ENCODE data around the gene GPC6. TPM values are rescaled to one million over a fixed set of nuclear protein-coding genes. Genes with fewer than 3 reads are reported as not detected.
"Not testable (repeated sequence)": the region's sequence is repeated elsewhere in the genome, so short reads cannot be mapped to it uniquely, and the experiment has no call there.

Gene GPC6
- polyA plus RNA-seq, 4 donors, result 47.9 to 66.1 (median 61.3) TPM

DNA sequence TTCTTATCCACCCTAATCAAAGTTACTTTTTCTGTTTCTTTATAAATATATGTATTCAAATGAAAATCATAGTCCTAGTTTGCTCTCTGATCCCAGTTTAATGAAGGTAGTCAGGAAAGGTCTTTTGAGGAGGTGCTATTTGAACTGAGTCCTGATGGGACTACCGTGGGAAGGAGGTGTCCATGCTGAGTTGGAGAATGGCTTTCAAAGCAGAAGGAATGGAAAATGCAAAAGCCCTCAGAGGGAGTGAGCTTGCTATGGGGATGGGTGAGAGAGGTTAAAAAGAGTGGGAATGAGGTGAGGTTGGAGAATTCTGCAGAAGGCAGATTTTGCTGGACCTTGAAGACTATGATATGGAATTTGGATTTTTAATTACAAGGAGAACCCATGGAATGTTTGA is 193.6 kb downstream of the GPC6 start:
- DNase-seq (ENCODE audit: low read depth in 4 of 4, low spot score in 2 of 4), result no peak

DNA sequence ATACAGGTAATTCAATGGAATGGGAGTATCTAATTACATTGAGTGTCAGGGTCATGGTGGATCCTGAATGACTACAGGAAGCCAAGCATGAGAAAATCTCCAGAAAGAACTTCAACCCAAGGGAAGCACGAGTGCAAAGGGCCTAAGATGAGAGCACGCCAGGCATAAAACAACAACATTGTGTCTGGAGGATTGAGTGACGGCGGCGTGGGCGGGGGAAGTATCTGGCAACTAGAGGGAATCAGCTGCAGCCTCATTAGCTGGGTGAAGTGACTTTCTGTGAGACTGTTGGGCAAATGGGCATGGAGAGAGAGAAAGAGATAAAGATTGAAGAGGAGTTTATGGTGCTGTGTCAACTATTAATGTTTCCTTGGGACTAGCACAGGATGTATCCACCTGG is 194.3 kb downstream of the GPC6 start:
- DNase-seq (ENCODE audit: low read depth in 4 of 4, low spot score in 2 of 4), result no peak

DNA sequence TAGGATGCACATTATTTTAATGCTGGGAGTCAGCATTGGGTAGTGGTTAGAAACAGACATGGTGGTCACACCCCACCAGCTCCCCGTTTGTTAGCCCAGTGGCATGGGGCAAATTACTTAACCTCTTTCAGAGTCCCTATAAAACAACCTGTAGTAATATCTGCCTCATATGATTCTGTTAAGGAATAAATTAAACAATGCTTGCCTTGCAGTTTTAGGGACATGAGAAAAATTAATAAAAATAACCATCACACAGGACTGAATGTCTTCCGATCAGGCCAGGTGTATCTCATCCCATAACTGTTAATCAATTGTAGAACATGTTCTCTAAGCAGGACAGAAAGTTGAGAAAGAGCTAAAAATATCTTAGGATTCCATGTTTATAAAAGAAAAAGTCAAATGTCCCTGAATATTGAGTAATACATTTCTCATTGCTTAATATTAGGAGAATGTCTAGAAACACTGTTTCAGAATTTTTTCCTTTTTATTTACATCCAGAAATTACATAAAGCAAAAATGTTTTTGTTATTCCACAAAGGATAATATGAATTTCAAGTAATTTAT is 196.5 kb downstream of the GPC6 start:
- DNase-seq (ENCODE audit: low read depth in 4 of 4, low spot score in 2 of 4), result no peak

DNA sequence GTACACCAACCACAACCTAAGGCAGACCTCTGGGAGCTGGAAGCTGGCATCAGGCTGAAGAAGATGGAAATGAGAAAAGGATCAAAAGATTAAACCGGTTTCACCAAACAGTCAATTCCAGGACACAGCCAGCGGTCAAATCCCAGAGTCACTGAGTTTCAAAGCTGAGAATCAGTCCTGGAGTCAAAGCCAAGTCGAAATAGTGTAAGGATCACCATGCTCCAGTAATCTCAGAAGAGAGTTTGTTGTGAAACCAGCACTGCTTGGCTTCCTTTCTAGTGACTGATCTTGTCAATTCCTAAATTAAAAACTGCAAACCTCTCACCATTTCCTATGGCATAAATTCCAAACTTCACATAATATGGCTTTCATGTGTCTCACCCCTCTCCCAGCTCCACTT is 198.8 kb downstream of the GPC6 start:
- DNase-seq (ENCODE audit: low read depth in 4 of 4, low spot score in 2 of 4), result no peak

DNA sequence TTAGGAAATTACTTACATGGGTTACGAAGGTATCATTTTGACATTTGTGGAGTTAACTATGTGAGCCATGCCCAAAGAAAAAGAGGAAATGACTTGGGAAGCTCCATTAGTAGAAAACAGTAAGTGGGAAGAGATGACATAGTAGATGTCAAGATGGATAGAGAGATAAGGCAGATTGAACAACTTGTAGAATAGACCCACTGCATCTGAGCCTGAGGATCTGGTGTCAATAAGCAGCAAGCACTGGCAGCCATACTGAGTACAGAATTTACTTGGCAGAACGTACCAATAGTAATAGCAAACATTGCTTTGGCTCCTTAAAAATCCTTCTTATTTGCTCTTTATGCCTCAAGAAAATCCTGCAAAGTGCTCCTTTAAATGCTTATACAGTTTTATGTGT is 203.8 kb downstream of the GPC6 start:
- DNase-seq (ENCODE audit: low read depth in 4 of 4, low spot score in 2 of 4), result no peak

DNA sequence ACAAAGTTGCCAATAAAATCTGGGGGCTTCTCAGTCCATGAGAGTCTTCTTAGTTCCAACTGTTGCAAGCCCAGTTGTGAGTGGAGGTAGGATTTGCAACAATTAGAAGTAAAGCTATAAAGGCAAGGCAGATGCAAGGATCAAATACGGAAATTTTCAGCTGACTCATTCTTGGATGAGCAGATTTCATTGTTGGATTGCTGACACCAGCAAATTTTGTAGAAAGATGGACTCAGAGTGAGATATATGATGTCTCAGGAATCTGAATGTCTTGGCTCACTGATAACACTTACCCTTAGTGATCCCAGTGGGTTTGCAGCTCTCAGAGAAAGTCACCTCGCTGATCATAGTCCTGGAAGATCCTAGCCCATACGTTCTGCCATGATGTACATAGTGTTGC is 209.0 kb downstream of the GPC6 start:
- DNase-seq (ENCODE audit: low read depth in 4 of 4, low spot score in 2 of 4), result no peak

DNA sequence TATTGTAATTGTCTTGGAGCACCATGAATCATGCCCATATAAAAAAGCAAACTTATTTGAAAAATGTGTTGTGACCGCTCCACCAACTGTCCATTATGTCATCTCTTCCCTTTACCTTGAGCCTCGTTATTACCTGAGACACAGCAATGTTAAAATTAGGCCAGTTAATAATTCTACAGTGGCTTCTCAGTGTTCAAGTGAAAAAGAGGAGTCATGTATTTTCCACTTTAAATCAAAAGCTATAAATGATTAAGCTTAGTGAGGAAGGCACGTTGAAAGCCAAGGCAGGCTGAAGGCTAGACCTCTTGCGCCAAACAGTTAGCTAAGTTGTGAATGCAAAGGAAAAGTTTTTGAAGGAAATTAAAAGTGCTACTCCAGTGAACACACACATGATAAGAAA is 210.5 kb downstream of the GPC6 start:
- DNase-seq (ENCODE audit: low read depth in 4 of 4, low spot score in 2 of 4), result no peak

DNA sequence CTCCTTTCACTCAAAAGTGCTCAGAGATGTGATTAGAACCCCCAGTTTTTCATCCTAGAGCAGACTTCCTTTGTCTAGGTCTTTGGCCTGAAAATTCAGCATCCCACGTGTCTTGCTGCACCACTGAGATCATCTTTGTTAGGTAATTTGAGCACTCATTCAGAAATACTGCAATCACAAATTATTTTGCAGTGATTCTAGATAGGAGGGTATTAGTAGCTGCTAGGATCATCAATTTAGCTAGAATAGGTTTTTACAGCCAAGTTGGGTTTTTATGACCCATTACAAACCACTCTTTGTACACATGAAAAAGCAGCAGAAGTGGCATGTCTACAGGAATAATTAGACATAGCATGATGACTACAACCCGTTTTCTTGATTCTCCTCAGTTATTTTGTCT is 219.6 kb downstream of the GPC6 start:
- no peak for DNase-seq (ENCODE audit: low read depth in 4 of 4, low spot score in 2 of 4)

DNA sequence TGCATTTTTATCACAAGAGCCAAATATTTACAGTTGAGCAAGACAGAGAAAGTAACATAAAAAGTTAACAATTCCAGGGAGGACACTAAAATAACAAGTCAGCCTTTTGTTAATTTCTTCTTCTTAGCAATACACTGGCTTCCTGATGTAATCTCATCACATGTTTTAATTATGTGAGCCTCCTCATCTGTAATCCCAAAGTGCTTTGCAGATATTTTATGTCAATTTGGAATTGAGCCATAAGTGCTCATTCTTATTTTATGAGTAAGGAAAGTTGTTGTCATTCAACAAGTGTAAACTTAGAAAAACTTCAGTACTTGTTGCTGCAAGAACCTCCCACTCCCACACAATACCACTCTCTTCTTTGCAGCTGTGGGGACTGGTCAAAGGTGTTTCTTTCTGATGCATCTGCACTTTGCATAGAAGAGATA is 223.6 kb downstream of the GPC6 start:
- DNase-seq (ENCODE audit: low read depth in 4 of 4, low spot score in 2 of 4), result no peak

DNA sequence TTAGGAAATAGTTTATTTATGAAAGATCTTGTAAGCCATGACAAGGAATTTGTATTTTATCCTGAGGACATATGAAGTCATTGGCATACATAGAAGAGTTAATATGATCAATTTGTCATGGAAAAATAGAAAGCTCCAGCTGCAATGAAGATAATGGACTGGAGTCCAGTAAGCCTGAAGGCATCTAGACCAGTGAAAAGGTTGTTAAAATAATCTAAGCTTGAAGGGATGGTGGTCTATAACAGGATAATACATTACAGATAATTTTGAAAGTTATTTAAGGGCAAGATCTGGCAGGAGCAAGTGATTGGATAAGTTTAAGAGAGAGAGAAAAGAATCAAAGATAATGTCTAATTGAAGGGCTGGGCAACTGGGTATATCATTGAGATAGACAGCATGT is 224.2 kb downstream of the GPC6 start:
- DNase-seq (ENCODE audit: low read depth in 4 of 4, low spot score in 2 of 4), result no peak

DNA sequence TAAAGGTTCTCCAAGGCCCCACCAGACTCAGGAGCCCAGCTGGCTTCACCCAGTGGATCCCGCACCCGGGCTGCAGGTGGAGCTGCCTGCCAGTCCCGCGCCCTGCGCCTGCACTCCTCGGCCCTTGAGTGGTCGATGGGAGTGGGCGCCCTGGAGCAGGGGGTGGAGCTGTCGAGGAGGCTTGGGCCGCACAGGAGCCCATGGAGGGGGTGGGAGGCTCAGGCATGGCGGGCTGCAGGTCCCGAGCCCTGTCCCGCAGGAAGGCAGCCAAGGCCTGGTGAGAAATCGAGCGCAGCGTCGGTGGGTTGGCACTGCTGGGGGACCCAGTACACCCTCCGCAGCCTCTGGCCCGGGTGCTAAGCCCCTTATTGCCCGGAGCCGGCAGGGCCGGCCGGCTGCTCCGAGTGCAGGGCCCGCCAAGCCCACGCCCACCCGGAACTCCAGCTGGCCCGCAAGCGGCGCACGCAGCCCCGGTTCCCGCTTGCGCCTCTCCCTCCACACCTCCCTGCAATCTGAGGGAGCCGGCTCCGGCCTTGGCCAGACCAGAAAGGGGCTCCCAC is 228.1 kb downstream of the GPC6 start:
- not testable (repeated sequence) for DNase-seq (ENCODE audit: low read depth in 4 of 4, low spot score in 2 of 4)

DNA sequence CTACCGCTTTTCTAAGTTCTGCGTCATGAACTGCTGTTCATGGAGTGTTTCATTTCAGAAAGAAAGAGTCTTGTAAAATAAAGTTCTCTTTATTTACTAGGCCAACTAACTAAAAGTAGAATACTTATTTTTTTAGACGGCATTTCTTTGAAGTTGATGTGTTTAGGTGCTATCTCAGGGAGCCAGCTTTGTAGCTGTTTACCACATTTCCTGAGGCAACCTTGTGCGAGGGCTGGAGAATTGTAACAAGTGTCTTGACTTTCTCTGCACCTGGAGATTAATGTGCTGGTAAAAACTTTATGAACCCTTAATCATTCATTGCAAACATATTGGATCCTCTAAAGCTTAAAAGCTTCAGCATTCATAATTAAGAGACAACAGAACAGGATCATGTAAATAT is 229.3 kb downstream of the GPC6 start:
- no peak for DNase-seq (ENCODE audit: low read depth in 4 of 4, low spot score in 2 of 4)

DNA sequence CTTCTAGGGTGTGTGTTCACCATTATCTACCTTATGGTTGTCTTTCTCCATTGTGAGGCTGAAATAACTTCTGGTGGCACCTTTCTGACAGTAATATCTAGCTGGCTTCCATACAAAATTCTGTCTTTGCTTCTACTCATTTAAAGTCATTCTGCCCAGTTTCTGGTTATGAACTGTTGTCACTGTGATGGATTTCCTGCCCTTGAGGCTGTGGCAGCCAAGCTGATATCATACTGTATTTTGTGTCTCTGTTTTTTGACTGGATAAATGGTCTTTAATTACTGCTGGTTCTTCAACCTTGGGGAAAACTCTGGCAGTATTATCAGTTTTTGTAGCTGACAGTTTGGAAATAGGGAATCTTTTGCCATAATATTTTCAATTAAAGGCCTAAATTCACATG is 233.4 kb downstream of the GPC6 start:
- DNase-seq (ENCODE audit: low read depth in 4 of 4, low spot score in 2 of 4), result no peak

DNA sequence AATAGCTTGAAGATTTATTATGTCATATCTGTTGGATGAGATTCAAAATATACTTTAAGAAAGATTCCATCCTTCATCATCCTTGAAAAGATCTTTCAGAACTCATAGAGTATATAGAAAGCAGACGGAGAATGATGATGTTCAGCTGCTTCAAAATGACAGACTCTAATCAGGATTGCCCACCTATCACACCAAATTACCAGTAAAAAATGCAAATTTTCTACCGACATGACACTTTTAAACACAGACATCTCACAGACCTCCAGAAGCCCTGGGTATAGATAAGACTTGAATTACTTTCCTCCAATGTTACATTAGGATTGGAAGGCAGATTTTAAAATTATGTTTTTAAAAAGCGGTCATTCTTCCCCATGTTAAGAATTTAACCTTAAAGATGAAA is 235.5 kb downstream of the GPC6 start:
- no peak for DNase-seq (ENCODE audit: low read depth in 4 of 4, low spot score in 2 of 4)

DNA sequence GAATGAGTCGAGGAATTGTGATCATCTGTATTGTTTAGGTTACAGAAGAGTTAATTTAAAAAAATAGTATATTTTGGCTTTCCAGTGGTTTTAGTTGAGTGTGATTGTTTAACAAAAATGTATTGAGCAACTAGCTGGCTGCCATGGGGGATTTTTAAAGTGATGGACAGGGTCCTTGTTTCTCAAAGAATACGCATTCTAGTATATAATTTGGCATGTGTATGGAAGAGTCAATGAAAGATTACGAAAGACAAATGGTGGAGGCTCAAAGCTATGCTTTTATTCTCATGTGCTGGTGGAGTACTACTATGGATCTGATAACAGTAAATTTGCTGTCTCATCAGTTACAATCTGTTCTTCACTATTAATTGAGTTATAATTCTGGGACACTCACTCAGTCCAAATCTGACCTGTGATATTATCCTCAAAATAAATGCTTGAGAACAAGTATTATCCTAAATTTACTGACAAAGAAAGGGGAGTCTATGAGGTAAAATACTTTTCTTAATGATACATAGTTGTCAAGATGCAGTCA is 240.0 kb downstream of the GPC6 start:
- DNase-seq (ENCODE audit: low read depth in 4 of 4, low spot score in 2 of 4), result no peak

DNA sequence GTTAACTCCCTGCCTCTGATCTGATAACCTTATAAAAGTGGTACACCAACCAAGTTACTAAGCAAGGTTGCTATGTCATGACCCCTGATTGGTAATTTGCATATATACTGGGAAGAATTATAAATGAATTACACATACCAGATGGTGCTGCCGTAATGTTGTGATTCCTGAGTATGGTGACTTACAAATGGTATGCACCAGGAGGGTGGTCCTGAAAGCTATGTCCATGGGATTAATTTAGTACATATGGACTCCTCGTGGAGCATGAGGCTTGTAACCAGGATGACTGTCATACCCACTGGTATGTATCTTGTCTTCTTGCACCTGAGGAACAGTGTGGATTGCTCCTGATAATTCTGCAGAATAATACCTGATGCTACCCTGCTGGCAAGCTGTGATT is 240.6 kb downstream of the GPC6 start:
- DNase-seq (ENCODE audit: low read depth in 4 of 4, low spot score in 2 of 4), result no peak

DNA sequence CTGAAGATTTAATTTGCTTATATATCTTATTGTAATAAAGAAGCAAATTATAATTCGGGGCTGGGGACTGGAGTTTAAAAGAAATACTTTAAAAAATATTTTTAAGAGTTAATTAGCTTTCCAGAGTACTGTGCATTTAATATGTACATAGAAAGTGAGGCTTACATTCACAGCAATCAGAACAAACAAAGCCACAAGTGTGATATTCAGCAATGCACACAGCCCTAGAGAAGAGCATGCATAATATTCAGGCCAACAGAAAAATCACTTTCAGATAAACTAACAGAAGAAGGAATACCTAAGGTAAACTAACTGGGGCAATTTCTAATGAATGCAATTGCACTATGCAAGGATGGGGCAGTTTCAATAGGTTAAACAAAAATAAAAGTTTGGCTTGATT is 241.8 kb downstream of the GPC6 start:
- no peak for DNase-seq (ENCODE audit: low read depth in 4 of 4, low spot score in 2 of 4)

DNA sequence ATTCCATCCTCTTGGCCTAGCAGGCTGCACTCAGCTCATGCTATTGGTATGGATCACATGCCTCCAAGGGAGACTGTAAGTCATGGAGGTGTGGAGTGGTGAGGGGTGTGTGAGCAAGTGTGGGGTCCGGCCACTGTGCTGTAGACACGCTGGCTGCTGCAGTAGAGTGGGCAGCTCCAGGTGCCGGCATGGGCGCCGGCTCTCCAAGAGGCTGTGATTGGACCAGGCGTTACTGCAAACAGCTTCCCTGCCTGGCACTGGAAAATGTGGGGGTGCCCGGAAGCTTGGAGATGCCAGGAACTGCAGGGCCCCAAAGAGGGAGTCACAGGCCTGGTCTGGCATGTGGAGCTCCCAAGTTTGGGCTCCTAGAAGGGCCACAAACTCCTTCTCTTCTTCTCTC is 245.7 kb downstream of the GPC6 start:
- DNase-seq (ENCODE audit: low read depth in 4 of 4, low spot score in 2 of 4), result no peak

DNA sequence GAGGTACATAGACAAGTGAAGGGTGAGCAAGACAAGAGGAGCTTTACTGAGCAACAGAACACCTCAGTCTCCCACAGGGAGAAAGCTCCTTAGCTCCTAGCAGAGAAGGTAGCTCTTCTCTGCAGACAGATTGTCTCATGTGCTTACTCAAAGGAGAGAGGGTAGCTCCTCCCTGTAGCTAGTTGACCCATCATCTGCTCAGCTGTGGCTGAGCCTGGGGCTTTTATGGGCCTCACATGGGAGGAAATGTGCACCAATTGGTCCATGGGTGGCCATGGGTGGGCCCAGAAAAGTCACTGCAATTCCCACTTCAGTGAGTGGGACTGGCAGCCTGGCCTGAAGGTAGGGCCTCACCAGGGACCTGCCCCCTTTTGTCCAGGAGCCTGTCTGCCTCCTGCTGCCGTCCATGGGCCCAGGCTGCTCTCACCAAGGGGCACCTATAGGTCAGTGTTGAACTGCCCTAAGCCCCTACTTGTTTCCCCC is 246.2 kb downstream of the GPC6 start:
- no peak for DNase-seq (ENCODE audit: low read depth in 4 of 4, low spot score in 2 of 4)

DNA sequence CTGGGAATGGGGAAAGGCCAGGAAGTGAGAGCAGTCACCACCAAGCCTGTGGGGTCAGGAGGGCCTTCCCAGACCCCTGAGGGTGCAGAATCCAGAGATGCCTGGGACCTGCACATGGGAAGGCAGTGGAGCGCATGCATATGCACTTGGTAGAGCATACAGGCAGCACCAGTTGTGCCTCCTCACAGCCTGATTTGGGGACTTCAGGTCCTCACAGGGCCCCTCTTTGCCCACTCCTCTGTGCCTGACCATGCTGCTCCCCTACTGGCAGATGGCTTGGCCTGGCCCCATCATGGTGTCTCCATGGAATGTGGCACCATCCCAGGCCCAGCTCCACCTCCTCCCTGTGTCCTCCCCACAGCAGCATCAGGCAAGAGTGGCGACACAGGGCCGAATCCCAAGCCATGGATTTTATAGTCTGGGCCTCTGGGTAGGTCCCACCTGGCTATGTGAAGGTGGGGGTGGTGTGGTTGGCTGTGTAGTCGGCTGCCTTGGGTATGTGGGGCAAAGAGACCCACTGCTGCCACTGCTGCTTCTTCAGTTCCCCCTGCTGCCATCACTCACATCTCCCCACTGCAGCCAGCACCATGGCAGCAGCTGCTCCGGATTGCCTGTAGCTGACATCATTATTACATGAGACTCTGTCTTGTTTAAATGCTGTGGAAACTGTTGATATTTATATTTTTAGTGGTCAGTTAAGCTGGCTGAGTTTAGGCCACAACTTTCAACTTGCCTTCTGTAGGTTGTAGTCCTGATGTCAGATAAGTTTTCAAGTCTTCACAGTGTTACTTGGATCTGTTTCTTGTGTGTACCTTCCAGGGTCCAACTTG is 247.0 kb downstream of the GPC6 start:
- DNase-seq (ENCODE audit: low read depth in 4 of 4, low spot score in 2 of 4), result no peak

DNA sequence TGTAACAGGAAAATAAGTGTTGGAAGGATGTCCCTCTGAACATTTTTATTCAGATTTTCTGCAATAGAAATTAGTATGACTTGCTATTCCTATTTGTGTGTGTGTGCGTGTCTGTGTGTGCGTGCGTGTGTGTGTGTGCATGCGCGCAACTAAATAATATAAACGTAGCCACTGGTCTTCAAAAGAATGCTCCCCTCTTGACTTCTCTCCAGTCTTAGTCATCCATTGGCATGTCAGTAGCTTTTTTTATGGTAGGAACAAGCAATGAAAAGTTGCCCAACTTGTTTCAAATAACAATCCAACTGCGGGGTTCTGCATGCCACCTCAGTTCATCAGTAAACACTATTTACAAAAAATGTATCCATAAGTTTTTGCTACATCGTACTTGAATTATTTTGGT is 249.6 kb downstream of the GPC6 start:
- no peak for DNase-seq (ENCODE audit: low read depth in 4 of 4, low spot score in 2 of 4)

DNA sequence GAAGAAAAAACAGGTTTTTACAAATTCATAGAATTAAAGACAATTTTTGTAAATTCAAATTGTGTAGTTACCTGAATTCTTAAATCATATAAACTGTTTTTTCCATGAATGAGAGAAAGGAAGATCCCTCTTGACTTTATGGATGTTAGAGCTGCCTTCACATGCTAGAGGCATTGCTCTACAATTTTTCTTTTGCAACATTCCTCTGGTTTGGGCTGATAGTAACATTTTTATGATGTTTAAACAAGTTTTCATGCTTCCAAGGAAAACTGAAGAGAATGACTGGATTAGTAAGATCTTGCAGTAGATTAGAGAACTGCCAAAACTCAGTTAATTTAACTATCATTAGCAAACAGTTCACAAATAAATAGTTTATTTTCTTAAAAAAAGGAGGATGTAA is 250.6 kb downstream of the GPC6 start:
- no peak for DNase-seq (ENCODE audit: low read depth in 4 of 4, low spot score in 2 of 4)
